PC-9 (cell line): ENCODE measurements around the gene CASP8AP2.

ENCODE experiments used
- EZH2 ChIP-seq: fragments of 200-600 bp; sonication (generic); IDR thresholded peaks from 2 replicates; pipeline ENCODE4 v1.8.0; 2017; ENCODE audit warnings: antibody characterized with exemption, low read depth
- TF ChIP-seq, protein P1 (sequence below): fragments of 200-600 bp; sonication (generic); conservative IDR thresholded peaks from 2 replicates; pipeline ENCODE4 v1.6.1; 2017; ENCODE audit warnings: mixed run types, antibody characterized with exemption, mild to moderate bottlenecking, moderate library complexity

DNA sequence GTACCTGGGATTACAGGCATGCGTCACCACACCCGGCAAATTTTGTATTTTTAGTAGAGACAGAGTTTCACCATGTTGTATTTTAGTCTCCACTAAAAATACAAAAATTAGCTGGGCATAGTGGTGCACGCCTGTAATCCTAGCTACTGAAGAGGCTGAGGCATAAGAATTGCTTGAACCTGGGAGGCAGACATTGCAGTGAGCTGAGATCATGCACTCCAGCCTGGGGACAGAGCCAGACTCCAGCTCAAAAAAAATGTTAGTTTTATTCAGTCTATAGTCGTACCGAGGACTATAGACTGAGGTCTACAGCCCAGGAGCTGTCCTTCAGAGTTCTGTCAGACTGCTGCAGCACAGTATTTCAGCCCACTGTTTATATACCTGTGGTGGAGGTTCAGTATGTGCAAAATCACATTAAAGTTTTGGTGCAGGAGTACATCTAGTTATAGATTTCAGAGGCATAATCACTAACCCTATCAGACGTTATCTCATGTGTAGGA lies 3.6 kb upstream of the CASP8AP2 start:
- TF ChIP-seq, protein P1, sequence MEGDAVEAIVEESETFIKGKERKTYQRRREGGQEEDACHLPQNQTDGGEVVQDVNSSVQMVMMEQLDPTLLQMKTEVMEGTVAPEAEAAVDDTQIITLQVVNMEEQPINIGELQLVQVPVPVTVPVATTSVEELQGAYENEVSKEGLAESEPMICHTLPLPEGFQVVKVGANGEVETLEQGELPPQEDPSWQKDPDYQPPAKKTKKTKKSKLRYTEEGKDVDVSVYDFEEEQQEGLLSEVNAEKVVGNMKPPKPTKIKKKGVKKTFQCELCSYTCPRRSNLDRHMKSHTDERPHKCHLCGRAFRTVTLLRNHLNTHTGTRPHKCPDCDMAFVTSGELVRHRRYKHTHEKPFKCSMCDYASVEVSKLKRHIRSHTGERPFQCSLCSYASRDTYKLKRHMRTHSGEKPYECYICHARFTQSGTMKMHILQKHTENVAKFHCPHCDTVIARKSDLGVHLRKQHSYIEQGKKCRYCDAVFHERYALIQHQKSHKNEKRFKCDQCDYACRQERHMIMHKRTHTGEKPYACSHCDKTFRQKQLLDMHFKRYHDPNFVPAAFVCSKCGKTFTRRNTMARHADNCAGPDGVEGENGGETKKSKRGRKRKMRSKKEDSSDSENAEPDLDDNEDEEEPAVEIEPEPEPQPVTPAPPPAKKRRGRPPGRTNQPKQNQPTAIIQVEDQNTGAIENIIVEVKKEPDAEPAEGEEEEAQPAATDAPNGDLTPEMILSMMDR: no peak
- TF ChIP-seq EZH2: no peak
